K562 (cell line): Measurements from ENCODE around the gene ADIPOR2. TPM values are rescaled to one million over a fixed set of nuclear protein-coding genes. Genes with fewer than 3 reads are reported as not detected.
A peak's percentile ranks its signal among the peaks of the same experiment; 100 is the strongest.

Experiments used
- ATAC-seq: fragments of 200-7000 bp; cut with Tn5 transposase; 3 replicates; pipeline ENCODE4 v1.9.1; 2020; ENCODE audit warnings: moderate library complexity
- BruUV-seq: library from RNA; stranded (reverse); fragments of 400-500 nt; replicated peaks from 2 replicates; lab custom pipeline; 2021; lab: Mats Ljungman, UMichigan
- CTCF ChIA-PET: fragments of 300-600 bp; formaldehyde crosslinking; extraction: SDS; loops from one replicate; lab custom pipeline; 2021; ENCODE audit warnings: low intra/inter-chr PET ratio; lab: Yijun Ruan, JAX
- POLR2A ChIA-PET: fragments of 300-600, 350-650 bp; sonication (Branson Sonifier 250); formaldehyde crosslinking; extraction: SDS; loops from one replicate; lab custom pipeline; 2021; ENCODE audit warnings: antibody characterized with exemption, inconsistent platforms; lab: Yijun Ruan, JAX
- DNase-seq, 4 experiments: peaks; one replicate each; pipeline versions ENCODE4 v3.0.0 to v3.0.0-alpha.2; 2011 to 2018; ENCODE audit warnings: low spot score in 3 of 4, mixed read lengths in 3 of 4; ENCODE audit errors: extremely low read depth in 1 of 4
- FAIRE-seq: peaks from 2 replicates; lab custom pipeline; 2011; peaks lifted over from hg19 to GRCh38; lab: Jason Lieb, UNC
- H2AFZ ChIP-seq: 2 replicates; pipeline ENCODE4 v1.6.0; 2011; ENCODE audit warnings: low read depth, low read length, control low read depth, inconsistent platforms
- H3K27ac ChIP-seq: fragments of 200-600 bp; 3 replicates; pipeline ENCODE4 v1.8.0; 2011; ENCODE audit warnings: low read depth, mild to moderate bottlenecking, control low read depth, inconsistent platforms, low read length, moderate library complexity, mixed read lengths; ENCODE audit errors: extremely low read depth
- H3K27me3 ChIP-seq, 2 experiments: fragments of 300-600 bp in 1 of 2; 2 replicates in 1 of 2; 3 replicates in 1 of 2; pipeline versions ENCODE4 v1.6.0 to v1.8.0; 2011; ENCODE audit warnings: inconsistent platforms in 2 of 2, low read length in 2 of 2, mild to moderate bottlenecking in 1 of 2, mixed read lengths in 1 of 2, moderate library complexity in 1 of 2; ENCODE audit not compliant: control insufficient read depth in 2 of 2, insufficient read depth in 2 of 2
- H3K36me3 ChIP-seq: fragments of 300-600 bp; 3 replicates; pipeline ENCODE4 v1.8.0; 2011; ENCODE audit warnings: mild to moderate bottlenecking, low read length, inconsistent platforms; ENCODE audit not compliant: control insufficient read depth, insufficient read depth
- H3K4me1 ChIP-seq, 2 experiments: fragments of 200-600 bp in 1 of 2; replicated peaks in 1 of 2; 2 replicates in 1 of 2; 3 replicates in 1 of 2; pipeline versions ENCODE4 v1.5.1 to v1.8.0; 2011; ENCODE audit warnings: inconsistent platforms in 2 of 2, low read length in 2 of 2, mild to moderate bottlenecking in 1 of 2, mixed read lengths in 1 of 2, moderate library complexity in 1 of 2; ENCODE audit not compliant: control insufficient read depth in 2 of 2, insufficient read depth in 2 of 2
- H3K4me2 ChIP-seq: 2 replicates; pipeline ENCODE4 v1.6.1; 2011; ENCODE audit warnings: low read length, control low read depth, inconsistent platforms, mixed read lengths; ENCODE audit not compliant: insufficient read depth
- H3K4me3 ChIP-seq: fragments of 200-600 bp; sonication (generic), shearing (Covaris generic); 2 replicates; pipeline ENCODE4 v1.5.1; 2016; ENCODE audit warnings: control low read depth, inconsistent platforms
- H3K79me2 ChIP-seq: fragments of 200-600 bp; 3 replicates; pipeline ENCODE4 v1.8.0; 2011; ENCODE audit warnings: low read length, inconsistent platforms; ENCODE audit not compliant: control insufficient read depth, insufficient read depth
- H3K9ac ChIP-seq, 2 experiments: 2 replicates each; pipeline versions ENCODE4 v1.6.0 to v1.6.1; 2011; ENCODE audit warnings: low read depth in 2 of 2, low read length in 2 of 2, control low read depth in 1 of 2, inconsistent platforms in 1 of 2, mild to moderate bottlenecking in 1 of 2, mixed read lengths in 1 of 2; ENCODE audit not compliant: insufficient read depth in 1 of 2
- H3K9me1 ChIP-seq: one replicate; pipeline ENCODE4 v1.6.0; 2011; ENCODE audit warnings: inconsistent platforms, mild to moderate bottlenecking, low read length, moderate library complexity; ENCODE audit not compliant: control insufficient read depth, insufficient read depth
- H3K9me3 ChIP-seq: replicated peaks from 2 replicates; pipeline ENCODE4 v1.5.1; 2011; ENCODE audit warnings: low read depth, low read length, inconsistent platforms; ENCODE audit not compliant: control insufficient read depth, insufficient read depth
- H4K20me1 ChIP-seq: replicated peaks from 2 replicates; pipeline ENCODE4 v1.6.1; 2011; ENCODE audit warnings: low read length, inconsistent platforms, mixed read lengths; ENCODE audit not compliant: control insufficient read depth, insufficient read depth
- BCOR ChIP-seq: fragments of 450-650 bp; IDR thresholded peaks from 2 replicates; pipeline ENCODE4 v1.6.1; 2016
- FUS ChIP-seq: fragments of 200-400 bp; formaldehyde crosslinking; optimal IDR thresholded peaks from 2 replicates; pipeline ENCODE3; 2017; ENCODE audit warnings: low read depth, low read length
- GATAD2A ChIP-seq: fragments of 450-650 bp; IDR thresholded peaks from 2 replicates; pipeline ENCODE4 v1.6.1; 2017
- KAT7 ChIP-seq: sonication (generic); formaldehyde crosslinking; IDR thresholded peaks from 2 replicates; pipeline ENCODE4 v1.8.0; 2022; ENCODE audit warnings: missing genetic modification reagents, mild to moderate bottlenecking, borderline replicate concordance
- MECOM ChIP-seq: fragments of 250-450 bp; sonication (Bioruptor Pico); IDR thresholded peaks from 2 replicates; pipeline ENCODE4 v1.8.0; 2022; ENCODE audit warnings: inconsistent platforms
- MEF2D ChIP-seq: conservative IDR thresholded peaks from 2 replicates; pipeline ENCODE4 v1.6.1; 2016; ENCODE audit warnings: low read depth, missing genetic modification characterization, missing compliant biosample characterization
- RAD21 ChIP-seq, 2 experiments: fragments of 250-450 bp in 1 of 2; fragments of 450-650 bp in 1 of 2; sonication (Bioruptor Pico) in 1 of 2; formaldehyde crosslinking in 1 of 2; IDR thresholded peaks in 1 of 2; conservative IDR thresholded peaks in 1 of 2; 2 replicates each; pipeline versions ENCODE4 v1.4.0 to v1.8.0; 2020 to 2022; ENCODE audit warnings: mild to moderate bottlenecking in 2 of 2, moderate library complexity in 1 of 2
- ZNF584 ChIP-seq: fragments of 200-800 bp; sonication (Bioruptor generic); IDR thresholded peaks from 2 replicates; pipeline ENCODE4 v1.6.1; 2016; ENCODE audit warnings: low read depth, mild to moderate bottlenecking, missing genetic modification characterization, missing compliant biosample characterization
- ZNF699 ChIP-seq: fragments of 250-450 bp; sonication (Bioruptor Pico); IDR thresholded peaks from 2 replicates; pipeline ENCODE4 v1.8.0; 2021; ENCODE audit warnings: mild to moderate bottlenecking, moderate library complexity; ENCODE audit not compliant: insufficient replicate concordance
- ZNF778 ChIP-seq: fragments of 450-650 bp; formaldehyde crosslinking; IDR thresholded peaks from 2 replicates; pipeline ENCODE4 v1.4.0; 2020; ENCODE audit warnings: mild to moderate bottlenecking, moderate library complexity
- WGBS: fragments of 100-300 bp; shearing (Covaris generic); methylation state at CpG from one replicate; pipeline ENCODE4 v1.1.6; 2016; ENCODE audit warnings: low coverage, mixed read lengths; ENCODE audit not compliant: insufficient coverage; ENCODE audit errors: missing lambda C conversion rate; 5-methylcytosine and 5-hydroxymethylcytosine counted together
- in situ Hi-C: fragments of 300-500 bp; cut with MboI; formaldehyde crosslinking; loops from 4 replicates; pipeline ENCODE4 v1.15.0; 2018; ENCODE audit warnings: inconsistent platforms, mixed read lengths
- intact Hi-C: fragments of 100-400 bp; cut with micrococcal nuclease; formaldehyde crosslinking; loops from 2 replicates; pipeline ENCODE4 v1.14.2; 2022
- polyA plus RNA-seq, 8 experiments: library from polyadenylated mRNA; depleted of rRNA in 4 of 8; stranded (reverse) in 5 of 8; unstranded in 3 of 8; fragments of >200 nt; fragmentation: Nextera tagmentation in 2 of 8; fragmentation: Illumina TruSeq in 1 of 8; extraction: Ambion mirVana in 2 of 8; extraction: Trizol in 1 of 8; gene quantifications; 2 replicates each; pipeline versions ENCODE4 v1.2.1 to v1.2.3, GENCODE V29; 2011 to 2014; ENCODE audit warnings: inconsistent platforms in 1 of 8, missing spikeins in 1 of 8
- total RNA-seq, 7 experiments: library from RNA; depleted of rRNA in 6 of 7; stranded (reverse); fragments of >200 nt in 6 of 7; fragmentation: Illumina TruSeq in 2 of 7; extraction: Trizol in 2 of 7; gene quantifications; 2 replicates each; pipeline versions ENCODE4 v1.2.1 to v1.2.3, GENCODE V29; 2011 to 2021; ENCODE audit warnings: low replicate concordance in 1 of 7
- TF ChIP-seq, protein P1 (sequence below), 3 experiments: IDR thresholded peaks in 2 of 3; conservative IDR thresholded peaks in 1 of 3; 2 replicates each; pipeline ENCODE4 v1.5.1; 2011 to 2012; ENCODE audit warnings: low read length in 3 of 3, mild to moderate bottlenecking in 3 of 3, control low read depth in 2 of 3, improper control_type of control experiment in 1 of 3, inconsistent platforms in 1 of 3, low read depth in 1 of 3, mixed read lengths in 1 of 3, moderate library complexity in 1 of 3; ENCODE audit not compliant: insufficient read depth in 2 of 3
- TF ChIP-seq, protein P2 (sequence below): fragments of 250-450 bp; sonication (Bioruptor Pico); IDR thresholded peaks from 2 replicates; pipeline ENCODE4 v1.5.0; 2021; ENCODE audit warnings: mild to moderate bottlenecking, borderline replicate concordance
- TF ChIP-seq, protein P3 (sequence below): sonication (generic); formaldehyde crosslinking; IDR thresholded peaks from 2 replicates; pipeline ENCODE4 v1.8.0; 2022; ENCODE audit warnings: mild to moderate bottlenecking, low read depth, missing genetic modification reagents

ADIPOR2 gene
- total and polyA plus RNA-seq, 9 of the 15 experiments (the other 6 are each of a cell fraction or from before 2014, with no cell fraction given), result 10.9 to 63.5 (median 46.0) TPM

DNA sequence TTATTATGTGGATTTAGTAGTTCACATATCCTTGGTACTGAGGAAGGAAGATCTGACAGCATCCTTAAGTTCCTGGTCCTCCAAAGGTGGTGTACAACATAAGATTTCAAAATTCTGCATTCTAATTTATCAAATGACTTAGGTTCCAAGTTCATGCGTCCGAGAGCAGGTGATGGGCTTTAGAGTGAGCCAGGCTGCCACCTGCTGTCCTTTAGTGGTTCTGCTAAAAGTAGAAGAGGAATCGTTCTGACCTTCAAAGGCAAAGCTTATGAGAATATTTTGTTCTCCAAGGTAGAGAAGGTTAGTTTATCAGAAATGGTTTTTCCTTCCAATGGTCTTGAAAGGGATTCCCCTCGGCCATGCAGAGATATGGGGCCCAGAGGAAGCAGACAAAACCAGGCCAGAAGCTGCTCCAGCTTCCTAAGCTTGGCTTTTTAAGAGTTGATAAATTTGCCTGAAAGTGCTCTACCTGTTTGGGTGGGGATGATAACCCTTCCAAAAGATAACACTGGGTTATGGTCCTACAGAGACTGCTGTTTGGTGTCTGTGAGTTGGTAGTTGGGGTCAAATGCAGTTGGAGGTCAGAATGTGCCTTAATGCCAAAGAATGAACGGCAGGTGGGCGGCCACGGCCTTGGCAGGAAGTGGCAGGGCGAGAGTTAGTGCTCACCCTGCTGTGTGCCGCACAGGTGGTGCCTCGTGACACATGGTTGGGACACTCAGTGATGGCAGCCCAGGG, 100.4 kb downstream of the ADIPOR2 start (continued):
- TF ChIP-seq, protein P1, sequence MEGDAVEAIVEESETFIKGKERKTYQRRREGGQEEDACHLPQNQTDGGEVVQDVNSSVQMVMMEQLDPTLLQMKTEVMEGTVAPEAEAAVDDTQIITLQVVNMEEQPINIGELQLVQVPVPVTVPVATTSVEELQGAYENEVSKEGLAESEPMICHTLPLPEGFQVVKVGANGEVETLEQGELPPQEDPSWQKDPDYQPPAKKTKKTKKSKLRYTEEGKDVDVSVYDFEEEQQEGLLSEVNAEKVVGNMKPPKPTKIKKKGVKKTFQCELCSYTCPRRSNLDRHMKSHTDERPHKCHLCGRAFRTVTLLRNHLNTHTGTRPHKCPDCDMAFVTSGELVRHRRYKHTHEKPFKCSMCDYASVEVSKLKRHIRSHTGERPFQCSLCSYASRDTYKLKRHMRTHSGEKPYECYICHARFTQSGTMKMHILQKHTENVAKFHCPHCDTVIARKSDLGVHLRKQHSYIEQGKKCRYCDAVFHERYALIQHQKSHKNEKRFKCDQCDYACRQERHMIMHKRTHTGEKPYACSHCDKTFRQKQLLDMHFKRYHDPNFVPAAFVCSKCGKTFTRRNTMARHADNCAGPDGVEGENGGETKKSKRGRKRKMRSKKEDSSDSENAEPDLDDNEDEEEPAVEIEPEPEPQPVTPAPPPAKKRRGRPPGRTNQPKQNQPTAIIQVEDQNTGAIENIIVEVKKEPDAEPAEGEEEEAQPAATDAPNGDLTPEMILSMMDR (IDR thresholded peaks at IDR 0.05 in 2 of 3, conservative IDR thresholded peaks at IDR 0.05 in 1 of 3; ENCODE audit: insufficient read depth in 2 of 3, low read depth in 1 of 3, low read length in 3 of 3), result peak; percentile 69 to 80 (median 73)
- peak; percentile 83 to 92 for TF ChIP-seq RAD21 (CRISPR knock-in tag; conservative IDR thresholded peaks at IDR 0.05 in 1 of 2, IDR thresholded peaks at IDR 0.05 in 1 of 2)

DNA sequence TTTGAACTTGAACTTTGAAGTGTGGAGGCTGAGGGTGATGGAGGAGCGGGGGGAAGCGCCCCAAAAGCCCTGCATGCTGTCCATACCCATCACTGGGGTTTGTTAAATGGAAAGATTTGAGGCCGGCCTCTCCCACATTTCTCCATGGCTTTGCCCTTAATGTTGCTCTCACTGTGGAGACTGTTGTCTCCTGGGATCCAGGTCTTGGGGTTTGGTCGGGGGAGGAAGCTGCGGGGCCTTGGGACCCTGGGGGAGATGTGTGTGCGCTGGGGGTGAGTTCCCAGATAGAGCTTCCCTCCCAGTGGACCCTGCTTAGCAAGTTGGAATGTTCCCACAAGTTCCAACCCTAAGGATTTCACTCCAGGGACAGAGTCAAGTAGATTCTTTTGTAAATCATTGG, 101.5 kb downstream of the ADIPOR2 start:
- no peak for FAIRE-seq
- H3K9ac ChIP-seq, result no peak overlapping the region
- CTCF ChIA-PET, result interaction anchor here (3.2 kb wide), 1 partner anchor 140 kb away, joined by 44 read pairs; no protein-coding TSS in a partner anchor
- no peaks in the 10 kb centered on the region for H3K9me3 ChIP-seq
- 100% methylated on average over 2 of the region's 6 CpGs for WGBS
- peaks cover 0 to 24% of the 10 kb centered on the region in 2 experiments; a peak in 4 of 5 replicates for H3K4me1 ChIP-seq
- H3K4me2 ChIP-seq, result no peak overlapping the region
- peaks cover 9% of the 10 kb centered on the region; the same call in 1 of the 3 replicates for H3K36me3 ChIP-seq
- intact Hi-C loops (loop anchor here (10.0 kb wide), 1 partner anchor 242 kb away; no protein-coding TSS in a partner anchor), in situ Hi-C loops (loop anchor here (5.0 kb wide), 1 partner anchor 145 kb away; no protein-coding TSS in a partner anchor)
- no peak for DNase-seq
- no peaks in the 10 kb centered on the region for H3K9me1 ChIP-seq
- BruUV-seq, result no TSS peak
- no peak for ATAC-seq
- peaks cover 2% of the 10 kb centered on the region; the same call in 2 of the 3 replicates for H3K79me2 ChIP-seq
- H3K4me3 ChIP-seq, result no peak overlapping the region
- no peak overlapping the region for H2AFZ ChIP-seq
- no peak overlapping the region for H3K27ac ChIP-seq
- POLR2A ChIA-PET, result interaction anchor here (1.4 kb wide), 1 partner anchor 9 kb away, joined by 5 read pairs; no protein-coding TSS in a partner anchor
- H3K27me3 ChIP-seq, result no peaks in the 10 kb centered on the region
- H4K20me1 ChIP-seq, result peaks cover 5% of the 10 kb centered on the region
- no peak for TF ChIP-seq ZNF778 (CRISPR knock-in tag)
- TF ChIP-seq, protein P2, sequence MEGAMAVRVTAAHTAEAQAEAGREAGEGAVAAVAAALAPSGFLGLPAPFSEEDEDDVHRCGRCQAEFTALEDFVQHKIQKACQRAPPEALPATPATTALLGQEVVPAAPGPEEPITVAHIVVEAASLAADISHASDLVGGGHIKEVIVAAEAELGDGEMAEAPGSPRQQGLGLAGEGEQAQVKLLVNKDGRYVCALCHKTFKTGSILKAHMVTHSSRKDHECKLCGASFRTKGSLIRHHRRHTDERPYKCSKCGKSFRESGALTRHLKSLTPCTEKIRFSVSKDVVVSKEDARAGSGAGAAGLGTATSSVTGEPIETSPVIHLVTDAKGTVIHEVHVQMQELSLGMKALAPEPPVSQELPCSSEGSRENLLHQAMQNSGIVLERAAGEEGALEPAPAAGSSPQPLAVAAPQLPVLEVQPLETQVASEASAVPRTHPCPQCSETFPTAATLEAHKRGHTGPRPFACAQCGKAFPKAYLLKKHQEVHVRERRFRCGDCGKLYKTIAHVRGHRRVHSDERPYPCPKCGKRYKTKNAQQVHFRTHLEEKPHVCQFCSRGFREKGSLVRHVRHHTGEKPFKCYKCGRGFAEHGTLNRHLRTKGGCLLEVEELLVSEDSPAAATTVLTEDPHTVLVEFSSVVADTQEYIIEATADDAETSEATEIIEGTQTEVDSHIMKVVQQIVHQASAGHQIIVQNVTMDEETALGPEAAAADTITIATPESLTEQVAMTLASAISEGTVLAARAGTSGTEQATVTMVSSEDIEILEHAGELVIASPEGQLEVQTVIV (CRISPR knock-in tag), result no peak
- no peak for TF ChIP-seq MECOM
- TF ChIP-seq ZNF699 (CRISPR knock-in tag), result no peak
- TF ChIP-seq, protein P3, sequence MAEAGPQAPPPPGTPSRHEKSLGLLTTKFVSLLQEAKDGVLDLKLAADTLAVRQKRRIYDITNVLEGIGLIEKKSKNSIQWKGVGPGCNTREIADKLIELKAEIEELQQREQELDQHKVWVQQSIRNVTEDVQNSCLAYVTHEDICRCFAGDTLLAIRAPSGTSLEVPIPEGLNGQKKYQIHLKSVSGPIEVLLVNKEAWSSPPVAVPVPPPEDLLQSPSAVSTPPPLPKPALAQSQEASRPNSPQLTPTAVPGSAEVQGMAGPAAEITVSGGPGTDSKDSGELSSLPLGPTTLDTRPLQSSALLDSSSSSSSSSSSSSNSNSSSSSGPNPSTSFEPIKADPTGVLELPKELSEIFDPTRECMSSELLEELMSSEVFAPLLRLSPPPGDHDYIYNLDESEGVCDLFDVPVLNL, result no peak
- TF ChIP-seq MEF2D (tag), result no peak
- no peak for TF ChIP-seq ZNF584 (CRISPR knock-in tag)
- TF ChIP-seq GATAD2A, result no peak
- TF ChIP-seq KAT7 (CRISPR knock-in tag), result no peak
- TF ChIP-seq FUS, result no peak
- TF ChIP-seq BCOR, result no peak
